ENCODE data around the gene EFNB2. TPM values are rescaled to one million over a fixed set of nuclear protein-coding genes. Genes with fewer than 3 reads are reported as not detected.

The EFNB2 gene
- total RNA-seq, 2 experiments from 2014 or later: 0.25 to 0.51 TPM

GRCh38 chr13:106498158-106498557, 37.3 kb downstream of the EFNB2 start:
- Histone ChIP-seq H3K4me1 (ENCODE audit: insufficient read depth, low read length, poor library complexity, severe bottlenecking) (no peaks in the 10 kb centered on the region), H3K9me3 (ENCODE audit: low read length) (no peaks in the 10 kb centered on the region), H2AFZ (ENCODE audit: low read length) (no peak overlapping the region), H3K9me2 (ENCODE audit: insufficient read depth, low read length) (no peaks in the 10 kb centered on the region), H3K79me2 (ENCODE audit: insufficient read depth, low read depth, low read length) (no peaks in the 10 kb centered on the region), H3K4me3 (ENCODE audit: low read depth, low read length, poor library complexity, severe bottlenecking) (no peak overlapping the region), H3K4me2 (ENCODE audit: low read length) (no peak overlapping the region), H3K27ac (ENCODE audit: low read depth, low read length, poor library complexity, severe bottlenecking) (no peak overlapping the region), H3K36me3 (ENCODE audit: insufficient read depth, low read length) (no peaks in the 10 kb centered on the region), H4K20me1 (ENCODE audit: insufficient read depth, low read length) (no peaks in the 10 kb centered on the region)
- no TSS peak for BruUV-seq (replicated peaks)
- TF ChIP-seq, protein P1, sequence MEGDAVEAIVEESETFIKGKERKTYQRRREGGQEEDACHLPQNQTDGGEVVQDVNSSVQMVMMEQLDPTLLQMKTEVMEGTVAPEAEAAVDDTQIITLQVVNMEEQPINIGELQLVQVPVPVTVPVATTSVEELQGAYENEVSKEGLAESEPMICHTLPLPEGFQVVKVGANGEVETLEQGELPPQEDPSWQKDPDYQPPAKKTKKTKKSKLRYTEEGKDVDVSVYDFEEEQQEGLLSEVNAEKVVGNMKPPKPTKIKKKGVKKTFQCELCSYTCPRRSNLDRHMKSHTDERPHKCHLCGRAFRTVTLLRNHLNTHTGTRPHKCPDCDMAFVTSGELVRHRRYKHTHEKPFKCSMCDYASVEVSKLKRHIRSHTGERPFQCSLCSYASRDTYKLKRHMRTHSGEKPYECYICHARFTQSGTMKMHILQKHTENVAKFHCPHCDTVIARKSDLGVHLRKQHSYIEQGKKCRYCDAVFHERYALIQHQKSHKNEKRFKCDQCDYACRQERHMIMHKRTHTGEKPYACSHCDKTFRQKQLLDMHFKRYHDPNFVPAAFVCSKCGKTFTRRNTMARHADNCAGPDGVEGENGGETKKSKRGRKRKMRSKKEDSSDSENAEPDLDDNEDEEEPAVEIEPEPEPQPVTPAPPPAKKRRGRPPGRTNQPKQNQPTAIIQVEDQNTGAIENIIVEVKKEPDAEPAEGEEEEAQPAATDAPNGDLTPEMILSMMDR (conservative IDR thresholded peaks at IDR 0.05; ENCODE audit: low read length): no peak
- TF ChIP-seq EZH2phosphoT487 (IDR thresholded peaks at IDR 0.05; ENCODE audit: borderline replicate concordance, low read depth, low read length): no peak
- intact Hi-C loops (cut with micrococcal nuclease; ENCODE audit: unreplicated experiment): no loop called here
- POLR2A ChIA-PET: no interaction called here
- no peak for DNase-seq (ENCODE audit: low spot score)
- CTCF ChIA-PET (ENCODE audit: unreplicated experiment): no interaction called here

DNA sequence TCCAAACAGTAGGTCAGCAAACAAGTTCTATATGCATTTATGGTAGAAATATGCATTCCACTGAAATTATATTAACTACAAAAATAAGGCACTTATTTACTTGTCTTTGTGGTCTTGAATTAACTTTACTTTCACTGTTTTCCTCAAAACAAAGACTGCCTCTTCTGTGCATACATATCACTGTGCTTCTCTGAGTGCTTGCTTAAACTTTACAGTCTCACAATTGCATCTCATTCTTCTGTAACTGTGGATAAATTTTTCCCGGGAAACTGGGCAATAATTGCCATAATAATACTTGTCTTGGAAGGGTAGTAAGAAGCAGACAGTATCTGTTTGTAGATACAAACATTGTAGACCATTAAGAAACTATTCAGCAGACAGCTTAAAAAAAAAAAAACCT, 38.4 kb downstream of the EFNB2 start:
- Histone ChIP-seq H3K4me1 (ENCODE audit: insufficient read depth, low read length, poor library complexity, severe bottlenecking) (no peaks in the 10 kb centered on the region), H3K9me2 (ENCODE audit: insufficient read depth, low read length) (no peaks in the 10 kb centered on the region), H3K9me3 (ENCODE audit: low read length) (no peaks in the 10 kb centered on the region), H3K79me2 (ENCODE audit: insufficient read depth, low read depth, low read length) (no peaks in the 10 kb centered on the region), H3K27ac (ENCODE audit: low read depth, low read length, poor library complexity, severe bottlenecking) (no peak overlapping the region), H4K20me1 (ENCODE audit: insufficient read depth, low read length) (no peaks in the 10 kb centered on the region), H2AFZ (ENCODE audit: low read length) (no peak overlapping the region), H3K4me2 (ENCODE audit: low read length) (no peak overlapping the region), H3K36me3 (ENCODE audit: insufficient read depth, low read length) (no peaks in the 10 kb centered on the region), H3K4me3 (ENCODE audit: low read depth, low read length, poor library complexity, severe bottlenecking) (no peak overlapping the region)
- DNase-seq (ENCODE audit: low spot score): no peak
- intact Hi-C loops (cut with micrococcal nuclease; ENCODE audit: unreplicated experiment): no loop called here
- no peak for TF ChIP-seq EZH2phosphoT487 (IDR thresholded peaks at IDR 0.05; ENCODE audit: borderline replicate concordance, low read depth, low read length)
- TF ChIP-seq, protein P1 (conservative IDR thresholded peaks at IDR 0.05; ENCODE audit: low read length): no peak
- no TSS peak for BruUV-seq (replicated peaks)
- CTCF ChIA-PET (ENCODE audit: unreplicated experiment): no interaction called here
- POLR2A ChIA-PET: interaction anchor here (0.6 kb wide), 1 partner anchor 99 kb away, joined by 3 read pairs; no protein-coding TSS in a partner anchor

GRCh38 chr13:106496072-106496997, 39.1 kb downstream of the EFNB2 start:
- Histone ChIP-seq H2AFZ (ENCODE audit: low read length) (no peak overlapping the region), H3K79me2 (ENCODE audit: insufficient read depth, low read depth, low read length) (no peaks in the 10 kb centered on the region), H3K4me1 (ENCODE audit: insufficient read depth, low read length, poor library complexity, severe bottlenecking) (no peaks in the 10 kb centered on the region), H3K36me3 (ENCODE audit: insufficient read depth, low read length) (no peaks in the 10 kb centered on the region), H3K9me3 (ENCODE audit: low read length) (no peaks in the 10 kb centered on the region), H3K27ac (ENCODE audit: low read depth, low read length, poor library complexity, severe bottlenecking) (no peak overlapping the region), H3K4me2 (ENCODE audit: low read length) (no peak overlapping the region), H4K20me1 (ENCODE audit: insufficient read depth, low read length) (no peaks in the 10 kb centered on the region), H3K4me3 (ENCODE audit: low read depth, low read length, poor library complexity, severe bottlenecking) (no peak overlapping the region), H3K9me2 (ENCODE audit: insufficient read depth, low read length) (no peaks in the 10 kb centered on the region)
- POLR2A ChIA-PET: interaction anchor here (0.6 kb wide), 1 partner anchor 100 kb away, joined by 3 read pairs; no protein-coding TSS in a partner anchor
- CTCF ChIA-PET (ENCODE audit: unreplicated experiment): no interaction called here
- intact Hi-C loops (cut with micrococcal nuclease; ENCODE audit: unreplicated experiment): no loop called here
- no TSS peak for BruUV-seq (replicated peaks)
- no peak for DNase-seq (ENCODE audit: low spot score)
- TF ChIP-seq, protein P1 (conservative IDR thresholded peaks at IDR 0.05; ENCODE audit: low read length): no peak
- no peak for TF ChIP-seq EZH2phosphoT487 (IDR thresholded peaks at IDR 0.05; ENCODE audit: borderline replicate concordance, low read depth, low read length)
